PC-3 (cell line): Measurements from ENCODE around the gene NOL4L.

Experiments used
- EZH2 ChIP-seq: fragments of 300-600 bp; sonication (generic); IDR thresholded peaks from one replicate; pipeline ENCODE4 v1.6.1; 2017; ENCODE audit warnings: antibody characterized with exemption, mild to moderate bottlenecking, low read length; ENCODE audit not compliant: unreplicated experiment
- EZH2phosphoT487 ChIP-seq: fragments of 300-600 bp; sonication (generic); IDR thresholded peaks from 2 replicates; pipeline ENCODE4 v1.6.1; 2018; ENCODE audit warnings: mild to moderate bottlenecking, antibody characterized with exemption, low read length, borderline replicate concordance
- TF ChIP-seq, protein P1 (sequence below): fragments of 300-600 bp; sonication (generic); conservative IDR thresholded peaks from 2 replicates; pipeline ENCODE4 v1.5.1; 2017; ENCODE audit warnings: antibody characterized with exemption, low read depth, mild to moderate bottlenecking, low read length

- TF ChIP-seq, protein P1, sequence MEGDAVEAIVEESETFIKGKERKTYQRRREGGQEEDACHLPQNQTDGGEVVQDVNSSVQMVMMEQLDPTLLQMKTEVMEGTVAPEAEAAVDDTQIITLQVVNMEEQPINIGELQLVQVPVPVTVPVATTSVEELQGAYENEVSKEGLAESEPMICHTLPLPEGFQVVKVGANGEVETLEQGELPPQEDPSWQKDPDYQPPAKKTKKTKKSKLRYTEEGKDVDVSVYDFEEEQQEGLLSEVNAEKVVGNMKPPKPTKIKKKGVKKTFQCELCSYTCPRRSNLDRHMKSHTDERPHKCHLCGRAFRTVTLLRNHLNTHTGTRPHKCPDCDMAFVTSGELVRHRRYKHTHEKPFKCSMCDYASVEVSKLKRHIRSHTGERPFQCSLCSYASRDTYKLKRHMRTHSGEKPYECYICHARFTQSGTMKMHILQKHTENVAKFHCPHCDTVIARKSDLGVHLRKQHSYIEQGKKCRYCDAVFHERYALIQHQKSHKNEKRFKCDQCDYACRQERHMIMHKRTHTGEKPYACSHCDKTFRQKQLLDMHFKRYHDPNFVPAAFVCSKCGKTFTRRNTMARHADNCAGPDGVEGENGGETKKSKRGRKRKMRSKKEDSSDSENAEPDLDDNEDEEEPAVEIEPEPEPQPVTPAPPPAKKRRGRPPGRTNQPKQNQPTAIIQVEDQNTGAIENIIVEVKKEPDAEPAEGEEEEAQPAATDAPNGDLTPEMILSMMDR, result no peak
- no peak for TF ChIP-seq EZH2phosphoT487
- TF ChIP-seq EZH2, result no peak
These were observed 51.4 kb downstream of the NOL4L start for GRCh38 chr20:32533732-32534131.
